ENCODE data around the gene MEIS2.

GRCh38 chr15:36858423-36858822 lies 241.9 kb downstream of the MEIS2 start:
- TF ChIP-seq TAF1 (IDR thresholded peaks at IDR 0.05; ENCODE audit: borderline replicate concordance, insufficient read depth, low read length) (no peak), POLR2AphosphoS5 (IDR thresholded peaks at IDR 0.05; ENCODE audit: low read depth, low read length) (no peak), FOXP2 (optimal IDR thresholded peaks at IDR 0.05; ENCODE audit: borderline replicate concordance, extremely low read depth, extremely low read length, insufficient read depth) (no peak), REST (IDR thresholded peaks at IDR 0.05; ENCODE audit: insufficient read depth in 1 of 2, low read depth in 2 of 2, low read length in 2 of 2) (no peak), SIN3A (IDR thresholded peaks at IDR 0.05; ENCODE audit: borderline replicate concordance, insufficient read depth, low read length) (no peak)
